Measurements from ENCODE around the gene CCDC188.

Gene CCDC188

DNA sequence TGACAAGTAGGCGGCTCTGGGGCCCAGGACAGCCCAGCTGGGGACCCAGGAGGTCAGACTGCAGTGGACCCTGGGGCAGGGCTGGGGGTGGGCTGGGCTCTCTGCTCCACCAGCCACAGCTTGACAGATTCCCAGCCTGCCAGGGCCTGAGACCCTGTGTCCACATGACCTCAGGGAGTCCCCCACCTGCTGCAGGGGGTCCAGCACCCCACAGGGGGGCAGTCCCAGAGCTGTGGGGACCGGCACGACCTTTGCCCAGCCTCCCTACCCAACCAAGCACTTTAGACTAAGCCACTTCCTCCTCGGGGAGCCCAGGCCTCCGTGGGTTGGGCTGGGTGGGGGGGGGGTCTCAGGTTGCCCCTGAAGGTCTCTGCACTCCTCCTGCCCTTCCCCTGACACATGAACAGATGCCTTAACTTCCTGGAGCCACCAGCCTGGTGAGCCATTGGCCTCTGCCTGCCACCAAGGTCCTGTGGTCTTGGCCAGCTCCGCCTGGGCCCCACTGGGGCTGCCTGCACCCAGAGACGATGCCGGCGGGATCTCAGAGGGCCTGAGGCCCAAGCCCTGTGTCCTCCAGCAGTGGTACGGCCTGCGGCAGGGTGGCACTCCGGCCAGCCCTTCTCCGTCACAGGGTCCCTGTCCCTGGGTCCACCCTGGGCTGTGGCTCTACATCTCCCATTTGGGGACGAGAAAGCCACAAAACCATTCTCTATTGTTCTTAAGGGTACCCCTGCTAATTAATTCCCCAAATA is 3.4 kb downstream of the CCDC188 start:
- no peak for DNase-seq

- no peak for DNase-seq
Observed at GRCh38 chr22:20146777-20147176, 4.1 kb downstream of the CCDC188 start.

DNA sequence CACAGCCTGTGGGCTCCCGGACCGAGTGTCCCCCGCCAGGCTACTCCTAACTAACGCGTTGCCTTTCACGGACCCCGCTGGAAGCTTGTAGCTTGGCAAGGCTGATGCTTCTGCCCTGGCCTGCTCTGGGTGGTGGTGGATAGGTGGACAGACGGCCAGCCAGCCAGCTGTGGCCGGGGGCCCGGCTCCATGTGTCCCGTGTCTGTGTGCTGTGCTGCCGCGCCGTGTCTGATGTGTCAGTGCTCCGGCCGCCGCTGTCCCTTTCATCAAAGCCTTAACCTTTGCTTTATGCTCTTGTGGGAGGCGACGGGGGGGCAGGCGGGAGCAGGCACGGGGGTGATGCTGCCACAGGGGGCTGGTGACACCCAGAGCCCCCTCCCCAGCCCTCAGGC is 5.0 kb downstream of the CCDC188 start:
- DNase-seq = no peak

GRCh38 chr22:20145206-20145831 is 5.5 kb downstream of the CCDC188 start:
- DNase-seq = no peak

- DNase-seq = no peak
Observed at GRCh38 chr22:20143883-20144665, 6.8 kb downstream of the CCDC188 start.

DNA sequence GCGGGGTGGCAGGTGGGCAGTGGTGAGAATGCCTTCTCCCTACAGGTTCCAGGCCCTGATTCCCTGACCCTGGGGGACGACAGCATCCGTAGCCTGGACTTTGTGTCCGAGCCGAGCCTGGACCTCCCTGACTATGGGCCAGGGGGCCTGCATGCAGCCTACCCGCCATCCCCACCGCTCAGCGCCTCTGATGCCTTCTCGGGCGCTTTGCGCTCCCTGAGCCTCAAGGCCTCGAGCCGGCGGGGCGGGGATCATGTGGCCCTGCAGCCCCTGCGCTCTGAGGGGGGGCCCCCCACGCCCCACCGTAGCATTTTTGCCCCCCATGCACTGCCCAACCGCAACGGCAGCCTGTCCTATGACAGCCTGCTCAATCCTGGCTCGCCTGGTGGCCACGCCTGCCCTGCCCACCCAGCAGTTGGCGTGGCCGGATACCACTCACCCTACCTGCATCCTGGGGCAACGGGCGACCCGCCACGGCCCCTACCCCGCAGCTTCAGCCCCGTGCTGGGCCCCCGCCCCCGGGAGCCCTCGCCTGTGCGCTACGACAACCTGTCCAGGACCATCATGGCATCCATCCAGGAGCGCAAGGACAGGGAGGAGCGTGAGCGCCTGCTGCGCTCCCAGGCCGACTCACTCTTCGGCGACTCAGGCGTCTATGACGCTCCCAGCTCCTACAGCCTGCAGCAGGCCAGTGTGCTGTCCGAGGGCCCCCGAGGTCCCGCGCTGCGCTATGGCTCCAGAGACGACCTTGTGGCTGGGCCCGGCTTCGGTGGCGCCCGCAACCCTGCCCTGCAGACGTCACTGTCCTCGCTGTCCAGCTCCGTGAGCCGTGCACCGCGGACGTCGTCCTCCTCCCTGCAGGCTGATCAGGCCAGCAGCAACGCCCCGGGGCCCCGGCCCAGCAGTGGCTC is 7.9 kb downstream of the CCDC188 start:
- DNase-seq = no peak

GRCh38 chr22:20141186-20142077 is 9.4 kb downstream of the CCDC188 start:
- no peak for DNase-seq

DNA sequence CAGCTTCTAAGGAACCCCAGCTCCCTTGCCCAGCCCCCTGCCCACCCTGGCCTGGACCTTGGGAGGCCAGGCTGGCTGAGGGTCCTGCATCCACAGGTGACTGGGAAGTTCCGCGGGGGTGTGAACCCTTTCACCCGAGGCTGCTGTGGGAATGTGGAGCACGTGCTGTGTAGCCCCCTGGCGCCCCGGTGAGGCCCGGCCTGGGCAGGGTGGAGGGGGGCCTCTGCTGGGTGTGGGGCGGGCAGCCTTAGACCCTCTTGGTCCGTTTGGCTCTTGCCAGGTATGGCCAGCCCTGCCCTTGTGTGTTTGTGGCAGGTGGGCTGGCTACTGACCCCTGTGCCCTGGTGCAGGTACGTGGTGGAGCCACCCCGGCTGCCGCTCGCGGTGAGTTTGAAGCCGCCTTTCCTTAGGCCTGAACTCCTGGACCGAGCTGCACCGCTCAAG is 10.3 kb downstream of the CCDC188 start:
- DNase-seq = no peak

GRCh38 chr22:20140107-20140445 is 10.8 kb downstream of the CCDC188 start:
- no peak for DNase-seq

DNA sequence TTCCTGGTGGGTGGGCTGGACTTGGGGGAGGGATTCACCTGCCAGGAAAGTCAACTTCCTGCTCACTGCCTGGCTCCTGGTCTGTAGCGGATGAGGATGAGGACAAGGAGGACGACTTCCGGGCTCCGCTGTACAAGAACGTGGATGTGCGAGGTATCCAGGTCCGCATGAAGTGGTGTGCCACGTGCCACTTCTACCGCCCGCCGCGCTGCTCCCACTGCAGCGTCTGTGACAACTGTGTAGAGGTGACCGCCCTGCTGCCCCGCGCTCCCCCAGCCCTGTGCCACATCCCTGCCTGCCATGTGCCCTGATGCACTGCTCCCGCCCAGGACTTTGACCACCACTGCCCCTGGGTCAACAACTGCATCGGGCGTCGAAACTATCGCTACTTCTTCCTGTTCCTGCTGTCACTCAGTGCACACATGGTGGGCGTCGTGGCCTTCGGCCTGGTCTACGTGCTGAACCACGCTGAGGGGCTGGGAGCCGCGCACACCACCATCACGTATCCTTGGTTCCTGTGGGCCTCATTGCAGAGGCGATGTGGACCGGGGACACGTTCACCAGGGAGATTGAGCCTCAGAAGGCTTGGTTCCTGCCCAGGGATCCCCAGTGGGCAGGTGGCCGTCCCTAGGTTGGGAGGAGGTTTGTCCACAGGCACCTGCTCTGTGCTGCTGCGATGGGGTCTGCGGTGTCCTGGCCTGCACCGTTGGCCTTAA is 11.3 kb downstream of the CCDC188 start:
- DNase-seq = no peak

GRCh38 chr22:20138868-20139267 is 12.0 kb downstream of the CCDC188 start:
- DNase-seq = no peak

- DNase-seq = no peak
Observed at GRCh38 chr22:20138417-20138738, 12.5 kb downstream of the CCDC188 start.

DNA sequence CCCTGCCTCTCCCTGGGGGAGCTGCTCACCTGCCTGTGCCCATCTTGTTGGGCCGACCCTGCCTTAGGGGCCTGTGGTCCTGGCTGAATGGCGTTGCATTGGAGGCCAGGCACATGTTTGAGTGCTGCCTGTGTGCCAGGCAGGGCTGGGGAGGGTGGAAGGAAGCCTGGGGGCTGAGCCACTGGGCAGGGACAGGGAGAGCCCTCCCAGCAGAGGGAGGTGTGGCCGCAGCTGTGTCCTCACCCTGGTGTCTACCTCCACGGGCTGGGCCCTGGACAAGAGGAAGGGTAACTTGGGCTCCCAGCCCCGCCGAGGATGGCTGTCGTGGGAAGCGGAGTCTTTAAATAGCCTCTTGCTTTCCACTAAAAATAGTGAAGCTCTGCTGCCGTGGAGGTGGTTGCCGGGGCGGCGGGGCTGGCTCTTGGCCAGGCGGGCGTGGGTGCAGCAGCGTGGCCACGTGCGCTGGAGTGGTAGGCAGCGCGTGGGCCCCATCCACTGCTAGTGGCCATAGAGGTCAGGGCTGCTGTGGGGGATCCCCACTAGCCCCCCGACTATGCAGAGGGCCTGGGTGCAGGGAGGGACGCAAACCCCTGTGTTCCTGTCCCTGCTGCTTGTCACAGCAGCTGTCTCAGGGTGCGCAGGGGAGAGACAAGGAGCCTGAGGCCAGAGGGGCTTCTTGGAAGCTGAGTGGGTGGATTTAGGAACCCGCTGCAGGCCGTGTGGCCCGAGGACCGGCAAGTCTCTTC is 13.0 kb downstream of the CCDC188 start:
- no peak for DNase-seq

DNA sequence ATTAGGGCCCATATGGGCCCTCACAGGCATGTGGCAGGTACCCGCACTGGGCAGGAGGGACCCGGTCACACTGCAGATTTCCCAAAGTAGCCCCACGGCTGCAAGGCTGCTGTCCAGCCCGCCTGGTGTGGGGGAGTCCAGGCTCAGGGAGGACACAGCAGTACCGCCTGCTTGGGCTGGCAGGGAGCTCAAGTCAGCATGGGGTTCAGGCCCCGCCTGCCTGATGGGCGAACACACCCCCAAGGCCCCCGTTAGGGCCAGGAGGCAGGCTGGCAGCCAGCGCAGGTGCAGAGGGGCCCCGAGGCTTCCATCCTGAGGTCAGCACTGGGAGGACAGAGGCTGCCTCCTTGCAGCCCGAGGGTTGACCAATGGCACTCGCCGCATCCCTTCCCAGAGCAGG is 13.7 kb downstream of the CCDC188 start:
- DNase-seq = no peak

GRCh38 chr22:20136603-20136873 is 14.3 kb downstream of the CCDC188 start:
- no peak for DNase-seq

DNA sequence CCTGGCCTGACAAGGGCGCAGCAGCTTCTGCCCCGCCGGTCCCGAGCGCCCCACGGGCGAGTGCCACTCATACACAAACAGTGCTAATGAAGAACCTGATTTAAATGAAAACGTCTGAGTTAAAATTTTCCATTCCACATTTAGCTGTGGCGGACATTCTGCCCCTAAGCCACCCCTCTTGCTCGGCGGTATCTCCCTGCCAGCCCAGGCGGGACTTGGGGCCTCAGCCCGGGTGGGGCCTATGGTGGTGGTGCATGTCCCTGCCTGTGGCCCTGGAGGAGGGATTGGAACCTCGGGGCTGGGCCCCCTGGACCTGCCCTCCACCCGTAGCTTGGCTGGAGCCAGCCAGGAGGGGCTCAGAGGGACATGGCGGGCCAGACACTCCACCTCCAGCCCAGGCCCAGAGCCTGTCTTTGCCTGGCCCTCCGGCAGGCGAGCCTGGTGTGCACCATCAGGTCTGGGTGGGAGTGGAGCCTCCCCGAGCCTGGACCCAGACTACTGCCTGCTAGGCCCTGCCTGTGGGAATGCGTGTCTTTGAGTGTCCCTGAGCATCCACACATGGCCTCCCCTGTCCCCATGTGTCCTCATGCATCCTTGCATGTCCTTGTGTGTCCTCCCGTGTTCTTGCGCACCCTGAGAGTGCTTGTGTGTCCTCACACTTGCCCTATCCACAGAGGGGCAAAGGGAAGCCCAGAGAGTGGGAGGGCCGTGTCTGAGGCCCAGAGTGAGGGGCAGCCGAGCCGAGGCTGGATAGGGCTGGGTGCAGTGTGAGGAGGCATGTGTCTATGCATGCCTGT is 14.9 kb downstream of the CCDC188 start:
- no peak for DNase-seq

DNA sequence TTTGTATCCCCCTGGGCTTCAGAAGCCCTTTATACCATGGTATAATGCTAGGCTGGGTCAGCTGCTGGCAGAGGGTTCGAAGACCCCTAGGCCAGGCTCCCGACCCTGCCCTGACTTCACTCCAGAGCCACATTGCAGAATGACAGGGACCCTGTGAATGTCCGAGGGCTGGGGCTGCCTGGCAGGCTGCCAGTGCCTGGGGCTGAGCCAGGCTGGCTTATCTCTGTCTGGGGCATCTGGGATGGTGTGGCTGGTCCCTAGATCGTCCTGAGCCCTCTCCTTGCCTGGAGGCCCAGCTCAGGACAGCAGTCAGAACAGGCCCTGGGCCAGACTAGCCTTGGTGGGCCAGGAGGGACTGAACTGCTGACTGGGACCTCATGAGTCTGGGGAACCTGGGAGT is 15.6 kb downstream of the CCDC188 start:
- no peak for DNase-seq

DNA sequence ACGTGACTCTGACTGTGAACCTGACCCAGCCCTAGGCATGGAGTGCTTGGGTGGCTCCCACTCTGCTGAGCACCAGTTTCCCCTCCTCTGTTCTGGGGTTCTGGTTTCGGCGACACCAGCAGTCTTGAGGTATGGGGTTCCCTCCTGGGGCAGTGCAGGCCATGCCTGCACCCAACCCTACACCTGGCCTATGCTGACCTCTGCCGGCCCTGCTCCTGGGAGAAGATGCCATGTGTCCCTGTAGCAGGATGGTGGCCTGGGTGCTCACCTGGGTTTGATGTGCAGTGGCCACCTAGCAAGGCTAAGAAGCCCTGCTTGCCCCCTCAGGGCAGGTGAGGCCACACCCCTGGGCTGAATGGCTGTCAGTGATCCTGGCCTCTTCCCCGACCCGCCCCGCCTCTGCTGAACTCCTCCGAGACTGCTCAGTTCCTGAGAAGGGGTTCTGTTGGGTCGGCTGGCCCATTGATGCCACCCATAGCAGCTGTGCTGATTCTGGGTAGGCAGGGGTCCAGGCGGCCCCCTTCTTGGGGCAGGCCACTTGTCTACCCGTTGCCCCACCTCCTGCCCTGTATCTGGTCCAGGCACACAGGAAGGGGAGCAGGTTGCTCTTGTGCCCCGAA is 16.8 kb downstream of the CCDC188 start:
- no peak for DNase-seq

GRCh38 chr22:20132686-20133246 is 18.1 kb downstream of the CCDC188 start:
- DNase-seq = no peak
